HepG2 (cell line): ENCODE measurements around the gene COX7A2L. TPM values are rescaled to one million over a fixed set of nuclear protein-coding genes. Genes with fewer than 3 reads are reported as not detected.
A peak's percentile ranks its signal among the peaks of the same experiment; 100 is the strongest.

Experiments used
- AKNA ChIP-seq: sonication (generic); formaldehyde crosslinking; IDR thresholded peaks from 2 replicates; pipeline ENCODE4 v1.4.0; 2020; ENCODE audit warnings: missing genetic modification reagents, borderline replicate concordance
- FOXJ3 ChIP-seq: sonication (generic); formaldehyde crosslinking; IDR thresholded peaks from 2 replicates; pipeline ENCODE4 v1.4.0; 2020; ENCODE audit warnings: missing genetic modification reagents, mild to moderate bottlenecking, borderline replicate concordance
- HNRNPUL1 ChIP-seq: fragments of 200-400 bp; formaldehyde crosslinking; IDR thresholded peaks from 2 replicates; pipeline ENCODE4 v1.6.1; 2017; ENCODE audit warnings: low read depth, mild to moderate bottlenecking, low read length, moderate library complexity
- KLF15 ChIP-seq: sonication (generic); formaldehyde crosslinking; IDR thresholded peaks from 2 replicates; pipeline ENCODE4 v1.8.1; 2023; ENCODE audit warnings: borderline replicate concordance, mild to moderate bottlenecking, inconsistent platforms, missing genetic modification reagents, mixed read lengths
- NCOR1 ChIP-seq: fragments of 200-600 bp; sonication (generic); IDR thresholded peaks from 2 replicates; pipeline ENCODE4 v1.7.0; 2017; ENCODE audit warnings: antibody characterized with exemption, low read length, borderline replicate concordance
- PPARG ChIP-seq: conservative IDR thresholded peaks from 2 replicates; pipeline ENCODE4 v1.6.1; 2016; ENCODE audit warnings: missing biosample characterization, missing genetic modification reagents
- SUZ12 ChIP-seq: fragments of 150-350 bp; IDR thresholded peaks from 2 replicates; pipeline ENCODE4 v1.6.1; 2014; ENCODE audit warnings: low read depth, low read length
- TBP ChIP-seq: sonication (generic); formaldehyde crosslinking; IDR thresholded peaks from 2 replicates; pipeline ENCODE4 v1.5.0; 2020; ENCODE audit warnings: missing genetic modification reagents
- U2AF1 ChIP-seq: fragments of 200-400 bp; formaldehyde crosslinking; optimal IDR thresholded peaks from 2 replicates; pipeline ENCODE3; 2017; ENCODE audit warnings: mild to moderate bottlenecking, low read depth, low read length
- ZBTB7B ChIP-seq: sonication (generic); formaldehyde crosslinking; IDR thresholded peaks from 2 replicates; pipeline ENCODE4 v1.4.0; 2020; ENCODE audit warnings: missing genetic modification reagents
- ZMYM4 ChIP-seq: sonication (generic); formaldehyde crosslinking; IDR thresholded peaks from 2 replicates; pipeline ENCODE4 v1.8.1; 2023; ENCODE audit warnings: mild to moderate bottlenecking, missing genetic modification reagents
- ZNF20 ChIP-seq: sonication (generic); formaldehyde crosslinking; IDR thresholded peaks from 2 replicates; pipeline ENCODE4 v1.4.0; 2020; ENCODE audit warnings: mild to moderate bottlenecking, moderate library complexity, missing genetic modification reagents
- ZNF224 ChIP-seq: sonication (generic); formaldehyde crosslinking; IDR thresholded peaks from 2 replicates; pipeline ENCODE4 v1.5.0; 2020; ENCODE audit warnings: mild to moderate bottlenecking, missing genetic modification reagents
- ZNF33A ChIP-seq: sonication (generic); formaldehyde crosslinking; IDR thresholded peaks from 2 replicates; pipeline ENCODE4 v1.5.1; 2020; ENCODE audit warnings: missing genetic modification reagents, mild to moderate bottlenecking, moderate library complexity, borderline replicate concordance
- ZNF44 ChIP-seq: sonication (generic); formaldehyde crosslinking; IDR thresholded peaks from 2 replicates; pipeline ENCODE4 v1.5.1; 2020; ENCODE audit warnings: mild to moderate bottlenecking, missing genetic modification reagents
- ZNF556 ChIP-seq: sonication (generic); formaldehyde crosslinking; IDR thresholded peaks from 2 replicates; pipeline ENCODE4 v1.4.0; 2020; ENCODE audit warnings: mild to moderate bottlenecking, missing genetic modification reagents, borderline replicate concordance
- ZNF687 ChIP-seq: sonication (generic); formaldehyde crosslinking; IDR thresholded peaks from 2 replicates; pipeline ENCODE4 v1.5.1; 2020; ENCODE audit warnings: mild to moderate bottlenecking, missing genetic modification reagents, moderate library complexity
- polyA plus RNA-seq, 8 experiments: library from polyadenylated mRNA; depleted of rRNA in 3 of 8; stranded (reverse) in 7 of 8; unstranded in 1 of 8; fragments of >200 nt; fragmentation: Illumina TruSeq in 4 of 8; extraction: Trizol in 4 of 8; gene quantifications; 2 replicates each; pipeline versions ENCODE4 v1.2.1 to v1.2.3, GENCODE V29; 2011 to 2016; ENCODE audit warnings: low read depth in 4 of 8, missing spikeins in 1 of 8, mixed read lengths in 1 of 8; ENCODE audit not compliant: insufficient read depth in 1 of 8
- total RNA-seq, 5 experiments: library from RNA; depleted of rRNA; stranded (reverse); fragments of >200 nt; fragmentation: Illumina TruSeq; extraction: Trizol; gene quantifications; 2 replicates each; pipeline ENCODE4 v1.2.3, GENCODE V29; 2016; ENCODE audit warnings: low read depth in 1 of 5

Gene COX7A2L
- total and polyA plus RNA-seq, 2 of the 13 experiments (the other 11 are each of a cell fraction or from before 2014, with no cell fraction given), result 155 to 201 TPM

GRCh38 chr2:42337846-42338566 lies 23.0 kb downstream of the COX7A2L start (continued):
- TF ChIP-seq ZMYM4 (CRISPR knock-in tag) (no peak; the same call in 1 of the 2 replicates), ZNF20 (CRISPR knock-in tag) (no peak), HNRNPUL1 (no peak), TBP (CRISPR knock-in tag) (no peak), NCOR1 (no peak), SUZ12 (no peak), ZNF224 (CRISPR knock-in tag) (no peak), U2AF1 (no peak), ZNF556 (CRISPR knock-in tag) (no peak), ZNF33A (no peak), ZBTB7B (CRISPR knock-in tag) (no peak), ZNF687 (CRISPR knock-in tag) (peak; percentile 60), FOXJ3 (CRISPR knock-in tag) (no peak), ZNF44 (CRISPR knock-in tag) (no peak), AKNA (CRISPR knock-in tag) (no peak), PPARG (CRISPR knock-in tag) (no peak), KLF15 (no peak)
